K562 (cell line): ENCODE data around the gene SEH1L.

ENCODE experiments used
- MEF2A ChIP-seq: IDR thresholded peaks from 2 replicates; pipeline ENCODE4 v1.6.1; 2011; ENCODE audit warnings: low read depth, mild to moderate bottlenecking, low read length, moderate library complexity; ENCODE audit not compliant: control insufficient read depth
- PCBP1 ChIP-seq: fragments of 200-400 bp; formaldehyde crosslinking; IDR thresholded peaks from 2 replicates; pipeline ENCODE4 v1.6.1; 2018; ENCODE audit warnings: mild to moderate bottlenecking, low read depth, low read length; ENCODE audit not compliant: poor library complexity, severe bottlenecking
- PHF20 ChIP-seq: fragments of 450-650 bp; IDR thresholded peaks from 2 replicates; pipeline ENCODE4 v1.6.1; 2018; ENCODE audit not compliant: partially characterized antibody
- POLR2A ChIP-seq: fragments of 450-650 bp; conservative IDR thresholded peaks from 2 replicates; pipeline ENCODE4 v1.6.1; 2016

DNA sequence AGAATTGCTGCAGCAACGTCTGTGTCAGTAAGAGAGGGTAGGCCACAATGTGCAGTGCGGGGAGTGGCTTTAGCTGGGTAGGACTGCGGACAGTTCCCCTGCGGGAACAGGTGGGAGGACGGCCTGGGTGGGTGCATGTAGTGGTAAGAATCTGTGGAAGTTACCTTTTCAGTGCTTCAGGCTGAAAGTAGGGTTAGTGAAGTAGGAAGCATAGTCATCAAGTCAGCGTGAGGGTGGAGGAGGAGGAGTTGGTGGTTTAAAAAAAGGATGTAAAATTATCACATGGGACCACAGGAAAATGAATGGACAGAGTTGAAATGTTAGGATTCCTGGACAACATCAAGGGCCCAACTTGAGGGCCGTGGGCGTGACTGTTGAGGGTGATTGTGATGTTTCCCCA, 56.6 kb downstream of the SEH1L start:
- TF ChIP-seq MEF2A (no peak), PCBP1 (no peak), POLR2A (no peak), PHF20 (no peak)
